Fibroblast of peridontal ligament (primary cell): ENCODE results near the gene DNAJC6.
"Not testable (repeated sequence)": the region's sequence is repeated elsewhere in the genome, so short reads cannot be mapped to it uniquely, and the experiment has no call there.

Experiments
- DNase-seq: peaks from one replicate; pipeline ENCODE4 v3.0.0-alpha.2; 2010; ENCODE audit errors: extremely low read depth

Gene DNAJC6

GRCh38 chr1:65429806-65430205 lies 120.5 kb downstream of the DNAJC6 start:
- DNase-seq, result peak; percentile 79

DNA sequence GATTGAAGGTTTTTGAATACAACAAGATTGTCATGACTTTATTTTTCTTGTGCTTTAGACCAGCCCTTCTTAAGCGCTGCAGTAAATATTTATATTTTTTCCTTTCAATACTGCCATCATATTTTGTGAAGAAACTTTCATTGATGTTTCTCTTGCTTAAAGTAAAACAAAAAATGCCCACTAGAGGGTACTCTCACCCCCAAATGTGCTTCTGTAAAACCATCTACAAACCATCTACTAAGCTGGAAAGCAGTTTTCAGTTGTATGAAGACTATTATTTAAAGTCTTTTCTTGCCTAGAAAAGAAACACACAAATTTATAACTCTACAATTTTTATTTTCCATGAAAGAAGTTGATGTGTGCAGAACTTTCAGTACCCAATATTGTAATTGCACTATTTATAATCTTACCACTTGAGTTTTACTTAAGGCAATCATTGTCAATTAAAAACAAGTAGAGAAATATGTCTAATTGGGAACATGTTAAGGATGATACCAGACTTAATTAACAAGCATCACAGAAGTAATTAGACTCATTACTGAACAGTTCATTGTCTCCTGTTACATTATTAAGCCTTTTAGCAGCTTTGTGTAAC lies 121.9 kb downstream of the DNAJC6 start:
- peak; percentile 88 for DNase-seq

DNA sequence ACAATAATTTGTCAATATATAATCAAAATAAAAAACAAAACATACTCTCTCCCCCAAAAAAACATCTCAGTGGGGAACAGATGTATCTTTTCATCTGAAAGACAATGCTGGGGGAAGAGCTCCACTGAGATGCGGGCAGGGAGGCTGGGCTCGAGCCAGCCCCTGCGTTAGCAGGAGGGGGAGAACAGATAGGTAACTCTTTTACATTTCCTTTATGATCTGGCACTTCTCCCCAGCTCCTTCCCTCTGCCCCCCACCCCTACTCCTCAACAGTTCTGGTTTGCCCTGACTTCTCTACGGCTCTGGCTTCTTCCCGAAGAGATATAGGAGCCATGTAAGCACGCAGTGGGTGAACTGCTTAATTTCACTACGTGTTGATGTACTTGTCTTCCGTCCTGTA lies 123.6 kb downstream of the DNAJC6 start:
- no peak for DNase-seq

DNA sequence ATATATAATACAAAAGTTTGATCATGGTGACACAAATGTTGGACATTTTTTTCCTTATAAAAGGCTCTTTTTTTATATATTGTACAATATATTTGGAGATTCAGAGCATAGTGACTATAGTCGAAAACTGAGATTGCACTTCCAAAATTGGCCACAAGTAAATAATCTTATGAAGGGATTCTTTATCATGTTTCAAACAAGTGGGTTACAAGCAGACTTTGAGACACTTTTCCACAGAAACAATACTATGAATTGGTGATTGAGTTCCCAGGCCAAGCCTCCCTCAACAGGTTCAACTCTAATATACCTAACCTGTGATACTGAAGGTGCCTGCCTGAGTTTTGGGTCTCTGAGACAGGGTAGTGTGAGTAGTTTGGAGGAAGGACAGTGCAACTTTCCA lies 124.9 kb downstream of the DNAJC6 start:
- DNase-seq, result no peak

DNA sequence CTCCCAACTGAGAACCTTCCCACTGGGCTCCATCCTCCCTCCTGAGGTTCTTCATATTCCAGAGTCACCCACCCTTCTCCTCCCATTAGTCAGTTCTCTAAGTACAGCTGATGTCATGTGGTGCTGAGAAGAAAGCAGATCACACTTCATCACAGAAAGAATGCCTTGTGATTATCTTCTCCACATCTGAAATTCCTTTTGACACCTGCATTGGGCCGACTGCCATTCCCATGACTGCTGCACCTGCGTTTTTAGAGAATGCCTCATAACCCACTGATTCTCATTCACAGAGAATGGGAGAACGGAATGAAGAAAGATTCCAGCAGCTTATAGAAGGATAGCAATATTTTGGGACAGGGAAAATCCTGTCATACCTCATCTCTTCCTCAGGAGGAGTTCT lies 125.4 kb downstream of the DNAJC6 start:
- DNase-seq, result no peak

GRCh38 chr1:65435987-65436386 lies 126.6 kb downstream of the DNAJC6 start:
- peak; percentile 82 for DNase-seq

- no peak for DNase-seq
Observed at GRCh38 chr1:65437616-65438015, 128.3 kb downstream of the DNAJC6 start.

DNA sequence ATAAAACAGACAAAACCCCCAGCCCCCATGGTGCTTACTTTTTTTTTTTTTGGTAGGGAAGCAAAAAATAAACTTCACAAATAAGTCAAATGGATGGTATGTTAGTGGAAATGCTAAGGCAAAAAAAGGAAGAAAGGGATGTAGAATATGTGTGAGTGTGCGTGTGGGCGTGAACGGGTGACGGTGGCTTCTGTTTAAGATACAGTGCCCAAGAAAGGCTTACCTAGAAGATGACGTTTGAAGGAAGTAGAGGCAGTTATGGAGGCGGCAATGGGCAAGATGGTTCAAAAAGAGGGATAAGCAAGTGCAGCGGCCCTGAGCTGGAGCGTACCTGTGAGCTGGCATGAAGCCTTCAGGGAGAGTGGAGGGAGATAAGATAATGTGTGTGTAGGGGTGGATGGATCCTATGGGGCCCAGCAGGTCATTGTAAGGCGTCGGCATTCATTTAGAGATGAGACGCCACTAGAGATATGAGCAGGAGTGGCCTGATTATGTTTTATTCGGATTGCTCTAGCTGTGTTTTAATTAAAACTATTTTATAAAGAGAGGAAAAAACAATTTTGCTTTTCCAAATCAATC lies 131.1 kb downstream of the DNAJC6 start:
- DNase-seq, result no peak

DNA sequence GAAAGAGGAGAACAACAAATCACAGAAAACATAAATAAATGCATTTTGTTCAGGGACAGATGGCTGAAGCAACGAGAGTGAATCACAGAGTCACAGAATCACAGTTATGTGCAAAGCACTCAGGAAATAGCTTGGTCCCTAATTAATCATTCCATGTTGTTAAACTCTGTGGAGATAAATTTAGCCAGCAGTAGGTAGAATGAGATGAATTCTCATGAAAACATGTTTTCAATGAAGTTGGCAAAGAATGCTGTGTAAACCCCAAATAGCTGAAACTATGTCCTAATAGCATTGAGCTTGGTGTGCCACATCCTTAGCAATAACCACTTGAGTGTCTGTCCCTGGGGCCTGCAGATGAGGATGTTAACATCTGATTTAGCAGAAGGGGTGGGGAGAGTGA lies 131.6 kb downstream of the DNAJC6 start:
- peak; percentile 34 for DNase-seq

- DNase-seq, result no peak
Observed at GRCh38 chr1:65441464-65441863, 132.1 kb downstream of the DNAJC6 start.

DNA sequence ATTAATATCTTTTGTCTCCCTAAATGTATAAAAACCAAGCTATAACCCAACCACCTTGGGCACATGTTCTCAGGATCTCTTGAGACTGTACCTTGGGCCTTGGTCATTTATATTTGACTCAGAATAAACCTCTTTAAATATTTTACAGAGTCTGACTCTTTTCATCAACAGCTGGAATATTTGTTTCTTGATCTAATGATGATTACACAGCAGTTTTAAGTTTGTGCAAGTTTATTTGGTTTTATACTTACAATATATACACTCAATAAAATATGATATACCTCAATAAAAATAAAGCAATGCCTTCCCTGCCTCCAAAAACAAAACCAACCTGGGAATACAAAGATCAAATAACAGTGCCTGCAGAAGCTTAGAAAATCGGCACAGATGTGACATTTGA lies 133.1 kb downstream of the DNAJC6 start:
- no peak for DNase-seq

- DNase-seq, result no peak
Observed at GRCh38 chr1:65443647-65444046, 134.3 kb downstream of the DNAJC6 start.

DNA sequence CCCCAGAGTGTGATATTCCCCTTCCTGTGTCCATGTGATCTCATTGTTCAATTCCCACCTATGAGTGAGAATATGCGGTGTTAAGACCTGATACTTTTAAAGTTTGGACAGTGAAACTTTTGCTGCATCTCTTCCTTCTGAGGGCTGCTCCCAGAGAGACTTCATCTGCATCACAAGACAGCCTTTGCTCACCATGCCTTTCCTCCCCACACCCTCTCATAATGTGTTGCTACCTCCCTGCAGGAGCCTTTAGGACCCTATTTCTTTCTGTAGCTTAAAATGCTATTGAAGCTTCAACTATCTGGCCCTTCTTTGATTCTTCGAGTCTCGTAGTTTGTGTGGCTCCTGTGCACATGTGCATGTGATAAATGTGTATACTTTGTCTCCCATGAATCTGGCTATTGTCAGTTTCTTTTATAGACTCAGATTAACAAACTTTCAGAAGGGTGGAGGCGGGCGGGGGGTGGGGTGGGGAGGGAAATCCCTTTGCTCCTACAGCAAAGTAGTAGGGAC lies 134.8 kb downstream of the DNAJC6 start:
- no peak for DNase-seq

DNA sequence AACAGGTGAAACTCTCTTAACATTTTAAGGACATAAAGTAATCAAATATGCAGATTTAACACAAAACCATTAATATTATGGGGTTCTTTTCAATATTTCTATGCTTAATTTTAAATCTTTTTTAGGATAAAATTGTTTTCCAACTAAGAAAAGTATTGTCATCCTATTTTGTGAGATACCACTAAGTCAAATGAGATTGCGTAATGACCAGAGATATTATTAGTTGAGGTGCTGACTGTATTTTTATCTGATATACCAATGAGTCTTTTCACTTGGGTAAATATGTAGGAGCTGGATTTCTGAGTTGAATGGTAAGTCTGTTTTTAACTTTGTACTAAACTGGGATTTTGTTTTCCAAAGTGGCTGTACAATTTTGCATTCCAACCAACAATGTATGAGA lies 136.5 kb downstream of the DNAJC6 start:
- DNase-seq, result no peak

GRCh38 chr1:65449214-65449823 lies 140.0 kb downstream of the DNAJC6 start:
- DNase-seq, result no peak

- not testable (repeated sequence) for DNase-seq
Observed at GRCh38 chr1:65455678-65456077, 146.3 kb downstream of the DNAJC6 start.

GRCh38 chr1:65456481-65456880 lies 147.1 kb downstream of the DNAJC6 start:
- DNase-seq, result no peak

DNA sequence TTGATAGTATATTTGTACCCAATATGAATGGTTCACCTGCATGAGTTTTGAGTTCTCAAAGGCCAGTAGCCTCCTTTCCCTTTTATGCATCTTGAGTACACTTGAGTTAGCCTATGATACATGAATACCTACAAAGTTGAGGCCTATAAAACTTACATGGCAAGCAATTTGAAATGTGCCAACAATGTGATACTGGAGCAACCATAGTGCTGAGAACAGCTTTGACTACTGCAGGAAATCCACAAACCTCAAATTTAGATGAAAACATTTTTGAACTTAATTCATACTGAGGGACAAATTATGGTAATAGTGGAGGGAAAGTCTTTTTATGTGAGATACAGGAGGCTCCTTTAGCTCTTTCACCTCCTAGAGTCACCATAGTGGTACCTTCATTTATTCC lies 148.5 kb downstream of the DNAJC6 start:
- DNase-seq, result no peak

DNA sequence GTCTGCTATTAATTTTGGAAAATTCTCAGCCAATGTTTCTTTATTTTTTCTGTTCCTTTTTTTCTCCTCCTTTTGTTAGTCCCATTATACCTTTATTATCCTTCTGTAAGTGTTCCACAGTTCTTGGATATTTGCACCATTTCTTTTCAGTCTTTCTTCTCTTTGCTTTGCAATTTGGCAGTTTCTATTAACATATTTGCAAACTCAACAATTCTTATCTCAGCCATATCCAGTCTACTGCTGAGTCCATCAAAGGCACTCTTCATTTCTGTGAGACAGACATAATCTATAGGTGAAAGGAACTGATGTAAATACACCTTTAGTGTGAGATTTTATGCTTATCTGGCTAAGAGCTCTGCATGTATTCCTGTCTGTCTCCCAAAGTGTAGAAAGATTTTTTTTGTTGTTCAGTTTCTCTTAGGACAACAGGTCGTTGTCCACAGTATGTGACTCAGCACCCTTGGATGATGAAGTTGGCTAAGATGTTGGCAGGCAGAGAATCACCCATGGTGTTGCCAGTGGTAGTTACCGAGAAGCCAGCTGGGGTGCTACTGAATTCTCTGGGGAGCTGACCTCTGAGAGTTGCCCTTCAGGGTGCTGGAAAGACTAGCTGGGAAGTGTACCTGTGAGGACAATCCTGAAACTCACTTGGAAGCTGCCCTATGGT lies 149.5 kb downstream of the DNAJC6 start:
- DNase-seq, result peak; percentile 14

- DNase-seq, result peak; percentile 48
Observed at GRCh38 chr1:65459397-65459768, 150.0 kb downstream of the DNAJC6 start.
